GM19463 (cell line): ENCODE data around the gene NAA16.
"Not testable (repeated sequence)": the region's sequence is repeated elsewhere in the genome, so short reads cannot be mapped to it uniquely, and the experiment has no call there.

Experiments used
- ATAC-seq: cut with Tn5 transposase; IDR thresholded peaks from one replicate; pipeline ENCODE4 v1.9.1; 2021; ENCODE audit warnings: mild to moderate bottlenecking, moderate library complexity; ENCODE audit not compliant: unreplicated experiment

The NAA16 gene

DNA sequence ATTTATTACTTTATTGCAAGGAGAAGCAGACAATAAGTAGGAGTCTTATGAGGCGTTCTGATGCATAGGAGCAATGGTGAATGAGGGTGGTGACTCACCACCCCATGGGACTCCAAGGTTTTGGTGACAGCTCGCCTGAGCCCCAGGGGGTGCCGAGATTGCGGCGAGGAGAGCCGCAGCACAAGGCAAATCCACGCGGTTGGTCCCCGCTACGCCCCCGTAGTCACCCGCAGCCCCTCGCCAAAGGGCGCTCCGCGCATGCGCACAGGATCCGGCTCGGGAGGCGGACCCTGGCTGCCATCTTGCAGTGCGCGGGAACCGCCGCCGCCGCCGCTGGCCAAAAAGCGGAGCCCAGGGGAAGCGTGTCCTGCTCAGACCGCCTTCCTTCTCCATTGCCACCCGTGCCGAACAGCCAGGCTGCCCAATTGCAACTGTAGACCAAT lies at the start of gene NAA16:
NAA16 (plus strand) TSS at position 305 of the 443 bp plus-strand sequence. CDS start 262 bp downstream, outside the sequence.
- peak; percentile 67 for ATAC-seq

DNA sequence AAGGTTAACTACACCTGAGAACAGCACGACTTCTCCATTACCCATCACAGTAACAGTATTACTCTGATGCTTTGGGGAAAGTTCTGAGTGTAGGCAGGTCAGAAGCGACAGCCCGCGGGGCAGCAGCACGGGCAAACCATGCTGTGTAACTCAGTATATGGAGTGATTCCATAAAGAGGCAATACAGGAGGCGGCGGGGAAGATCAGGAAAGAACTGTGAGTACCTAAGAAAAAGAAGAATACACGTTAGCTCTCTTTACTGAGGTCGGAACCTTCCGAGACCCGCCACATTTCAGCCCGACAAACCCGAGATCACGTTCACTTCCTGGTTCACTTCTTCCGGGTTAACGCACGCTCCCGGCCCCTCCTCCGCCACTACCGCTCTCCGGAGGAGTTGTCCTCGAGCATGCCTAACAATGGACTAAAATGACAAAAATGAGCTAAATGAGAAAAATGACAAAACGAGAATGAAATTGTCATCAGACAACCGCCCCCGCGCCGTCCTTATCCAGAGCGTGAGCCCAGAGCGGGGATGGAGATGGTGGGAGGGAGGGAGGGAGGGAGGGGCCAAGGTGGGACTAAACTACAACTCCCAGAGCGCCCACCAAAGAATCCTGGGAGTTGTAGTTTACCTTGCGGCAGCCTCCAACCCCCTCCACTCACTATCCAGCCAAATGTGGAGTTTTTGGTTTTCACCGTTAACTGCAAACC lies 47.7 kb upstream of the NAA16 start, which contains the start of gene MTRF1:
MTRF1 (minus strand) TSS at position 316 of the 711 bp plus-strand sequence. CDS start 2,669 bp downstream, outside the sequence.
- ATAC-seq, result peak; percentile 93

DNA sequence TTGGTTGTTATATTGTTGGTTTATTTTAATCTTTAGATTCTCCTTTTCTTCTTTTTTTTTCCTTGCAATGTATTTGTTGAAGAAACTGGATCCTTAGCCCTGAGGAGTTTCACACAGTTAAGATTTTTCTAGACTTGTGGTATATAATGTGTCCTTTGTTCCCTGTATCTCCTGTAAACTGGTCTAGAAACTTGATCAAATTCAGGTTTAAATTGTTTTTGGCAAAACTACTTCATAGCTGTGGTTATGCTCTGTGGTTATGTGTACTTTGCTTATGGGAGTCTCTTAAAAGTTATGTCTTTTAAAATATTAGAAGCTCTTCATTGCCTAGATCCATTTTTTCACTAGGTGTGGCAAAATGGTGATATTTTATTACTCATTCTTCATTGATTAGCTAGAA lies 44.0 kb upstream of the NAA16 start:
- no peak for ATAC-seq

GRCh38 chr13:41268764-41269163 lies 42.3 kb upstream of the NAA16 start:
- no peak for ATAC-seq

DNA sequence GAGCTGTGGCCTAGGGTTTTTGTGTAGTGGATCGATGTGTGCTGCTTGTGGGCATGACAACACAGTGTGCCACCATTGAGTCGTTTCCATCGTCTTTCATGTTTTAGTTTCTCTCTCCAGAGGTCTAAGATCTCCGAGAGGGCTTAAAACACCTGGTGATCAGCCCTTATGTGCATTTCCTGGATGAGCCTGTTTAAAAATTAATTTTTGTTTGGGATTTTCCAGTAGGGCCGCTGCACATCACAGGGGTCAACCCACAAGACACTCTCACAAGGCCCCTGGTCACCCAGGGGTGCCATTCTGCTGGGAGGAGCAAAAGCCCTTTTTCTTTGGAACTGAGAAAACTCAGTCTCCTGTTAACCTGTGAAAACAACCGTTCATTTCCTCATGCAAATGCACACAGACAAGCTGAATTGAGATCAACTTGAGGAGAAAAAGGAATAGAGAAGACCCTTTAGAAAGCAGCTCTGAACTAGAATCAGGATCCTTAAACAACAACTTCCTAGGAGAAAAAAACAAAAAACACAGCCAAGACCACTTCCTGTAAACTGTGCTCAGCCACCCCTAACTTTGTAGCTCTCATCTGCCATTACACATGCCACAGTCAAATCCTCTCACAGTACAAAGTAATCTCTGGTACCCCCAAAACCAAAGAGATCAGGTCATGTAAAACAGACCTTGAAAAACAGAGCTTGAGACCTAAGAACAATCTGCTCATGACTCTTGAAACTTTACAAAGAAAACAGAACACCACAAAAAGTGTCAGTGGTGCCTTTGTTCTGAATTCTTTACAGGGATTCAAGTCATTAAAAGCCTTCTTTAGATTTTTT lies 39.4 kb upstream of the NAA16 start:
- no peak for ATAC-seq

GRCh38 chr13:41273831-41274441 lies 37.1 kb upstream of the NAA16 start:
- no peak for ATAC-seq

- ATAC-seq, result no peak
These were observed 36.2 kb upstream of the NAA16 start for GRCh38 chr13:41274881-41275280.

DNA sequence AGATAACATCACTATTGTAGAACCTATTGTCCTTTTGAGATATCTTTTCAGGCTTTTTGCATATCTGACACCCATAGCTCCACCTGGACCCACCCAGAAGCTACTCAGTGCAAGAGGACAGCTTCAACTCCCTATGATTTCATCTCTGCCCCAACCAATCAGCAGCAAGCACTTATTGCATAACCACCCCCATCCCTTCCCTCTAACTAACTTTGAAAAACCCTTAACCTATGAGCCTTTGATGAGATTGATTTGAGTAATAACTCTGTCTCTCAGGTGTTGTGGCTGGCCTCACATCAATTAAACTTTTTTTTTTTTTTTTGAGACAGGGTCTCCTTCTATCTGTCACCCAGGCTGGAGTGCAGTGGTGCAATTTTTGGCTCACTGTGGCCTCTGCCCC lies 34.2 kb upstream of the NAA16 start:
- ATAC-seq, result no peak

DNA sequence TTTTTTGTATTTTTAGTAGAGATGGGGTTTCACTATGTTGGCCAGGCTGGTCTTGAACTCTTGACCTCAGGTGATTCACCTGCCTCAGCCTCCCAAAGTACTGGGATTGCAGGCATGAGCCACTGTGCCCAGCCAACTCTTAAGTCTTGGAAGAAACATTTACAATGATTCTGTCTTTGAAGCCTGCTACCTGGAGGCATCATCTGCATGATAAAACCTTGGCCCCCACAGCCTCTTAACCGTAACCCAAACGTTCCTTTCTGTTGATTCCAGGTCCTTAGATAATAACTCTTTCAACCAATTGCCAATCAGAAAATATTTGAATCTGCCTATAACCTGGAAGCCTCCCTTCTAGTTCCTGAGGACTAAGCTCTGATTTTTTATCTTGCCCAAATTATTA lies 31.9 kb upstream of the NAA16 start:
- ATAC-seq, result not testable (repeated sequence)

GRCh38 chr13:41282129-41282571 lies 28.9 kb upstream of the NAA16 start:
- ATAC-seq, result peak; percentile 61

DNA sequence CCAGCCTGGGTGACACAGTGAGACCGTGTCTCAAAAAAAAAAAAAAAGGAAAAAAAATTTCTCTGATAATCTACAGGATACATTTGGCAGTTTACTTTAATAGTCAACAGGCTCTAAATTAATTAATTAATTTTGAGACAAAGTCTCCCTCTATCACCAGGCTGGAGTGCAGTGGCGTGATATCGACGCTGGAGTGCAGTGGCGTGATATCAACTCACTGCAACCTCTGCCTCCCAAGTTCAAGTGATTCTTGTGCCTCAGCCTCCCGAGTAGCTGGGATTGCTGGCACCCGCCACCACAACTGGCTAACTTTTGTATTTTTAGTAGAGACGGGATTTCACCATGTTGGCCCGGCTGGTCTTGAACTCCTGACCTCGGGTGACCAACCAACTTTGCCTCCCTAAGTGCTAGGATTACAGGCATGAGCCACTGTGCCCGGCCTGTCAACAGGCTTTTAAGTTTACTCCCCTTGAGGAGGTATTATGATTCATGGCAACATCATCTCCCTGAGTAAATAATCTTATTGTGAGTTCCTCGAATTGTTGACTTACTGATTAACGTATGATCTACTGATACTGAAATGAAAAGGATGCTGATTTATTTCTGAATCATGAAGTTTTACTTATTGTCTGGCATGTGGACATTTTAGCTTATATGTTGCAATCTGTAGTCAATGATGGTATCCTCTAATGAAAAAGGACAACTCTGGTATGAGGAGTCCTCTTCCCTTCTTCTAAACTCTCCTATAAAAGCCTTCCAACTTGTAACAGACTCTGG lies 26.4 kb upstream of the NAA16 start:
- ATAC-seq, result no peak

- no peak for ATAC-seq
These were observed 24.7 kb upstream of the NAA16 start for GRCh38 chr13:41286370-41286769.

- no peak for ATAC-seq
These were observed 21.6 kb upstream of the NAA16 start for GRCh38 chr13:41289463-41289881.

GRCh38 chr13:41291246-41291645 lies 19.8 kb upstream of the NAA16 start:
- ATAC-seq, result no peak

DNA sequence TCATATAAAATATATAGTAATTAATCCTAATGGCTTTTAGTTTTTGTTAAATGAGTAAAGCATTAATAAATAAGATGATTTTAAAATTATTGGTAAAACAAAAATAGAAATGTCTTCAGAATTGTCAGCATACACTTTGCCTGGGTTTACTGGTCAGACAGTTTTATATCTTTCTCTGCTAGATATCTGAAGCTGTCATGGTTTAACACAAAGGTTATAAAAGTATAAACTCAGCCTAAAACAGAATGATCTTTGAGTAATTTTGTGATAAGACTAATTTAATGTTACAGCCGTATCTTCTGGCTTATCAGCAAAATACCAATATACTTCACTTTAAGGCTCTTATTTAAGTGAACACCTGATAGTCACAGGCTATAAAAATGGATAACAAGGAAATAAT lies 17.8 kb upstream of the NAA16 start:
- ATAC-seq, result no peak

GRCh38 chr13:41294914-41295313 lies 16.2 kb upstream of the NAA16 start:
- no peak for ATAC-seq

DNA sequence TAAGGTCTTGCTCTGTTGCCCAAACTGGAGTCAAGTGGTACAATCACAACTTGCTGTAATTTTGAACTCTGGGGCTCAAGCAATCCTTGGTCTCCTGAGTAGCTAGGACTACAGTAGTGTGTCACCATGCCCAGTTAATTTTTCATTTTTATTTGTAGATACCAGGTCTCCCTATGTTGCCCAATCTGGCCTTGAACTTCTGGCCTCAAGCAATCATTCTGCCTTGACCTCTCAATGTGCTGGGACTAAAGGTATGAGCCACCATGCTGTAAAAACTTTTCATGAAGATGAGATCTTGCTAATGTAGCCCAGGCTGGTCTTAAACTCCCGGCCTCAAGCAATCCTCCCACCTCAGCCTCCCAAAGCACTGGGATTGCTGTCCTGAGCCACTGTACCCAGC lies 15.1 kb upstream of the NAA16 start:
- ATAC-seq, result no peak

DNA sequence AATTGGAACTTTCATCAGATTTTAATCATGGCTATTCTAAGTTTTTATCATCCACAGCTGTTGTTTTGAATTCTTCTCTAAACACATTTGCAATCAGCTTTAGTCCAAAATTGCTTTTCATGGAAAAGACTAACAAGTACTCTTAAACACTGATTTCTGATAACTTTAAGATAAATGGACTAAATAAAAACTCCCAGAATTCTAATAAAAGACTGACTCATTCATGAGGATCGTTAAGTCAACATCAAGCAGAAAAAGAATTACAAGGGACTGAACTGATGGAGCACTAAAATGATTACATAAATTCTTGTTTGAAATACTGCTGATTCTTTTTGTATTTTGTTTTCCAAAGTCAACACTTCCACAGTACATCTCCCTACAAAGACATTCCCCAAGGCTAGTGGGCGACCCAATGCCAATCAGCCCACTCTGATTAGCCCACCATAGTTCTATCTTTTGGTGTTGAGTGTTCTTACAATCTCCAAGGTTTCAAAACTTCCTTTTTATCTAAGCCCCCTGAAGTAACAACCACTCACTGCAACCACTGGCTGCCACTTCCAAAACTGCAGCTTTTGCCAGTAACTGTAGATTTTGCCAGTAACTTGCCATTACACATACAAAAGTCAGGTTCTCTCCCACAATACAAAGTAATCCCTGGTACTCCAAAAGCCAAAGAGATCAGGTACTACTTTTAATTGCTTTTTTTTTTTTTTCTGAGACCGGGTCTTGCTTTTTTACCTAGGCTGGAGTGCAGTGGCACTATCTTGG lies 14.0 kb upstream of the NAA16 start:
- no peak for ATAC-seq

GRCh38 chr13:41299316-41300094 lies 11.6 kb upstream of the NAA16 start:
- ATAC-seq, result peak; percentile 61
